Lower leg skin (tissue), 3 donors: ENCODE results near the gene HOXC6.

Experiments
- CTCF ChIP-seq, 3 donors: fragments of 450-650 bp; IDR thresholded peaks; one replicate each; pipeline ENCODE4 v1.5.1; 2016; ENCODE audit warnings: antibody characterized with exemption in 3 of 3, mild to moderate bottlenecking in 3 of 3, moderate library complexity in 2 of 3
- POLR2A ChIP-seq, 2 donors: fragments of 450-650 bp; IDR thresholded peaks; one replicate each; pipeline ENCODE4 v1.6.1; 2016 to 2017; ENCODE audit warnings: antibody characterized with exemption in 2 of 2, mild to moderate bottlenecking in 1 of 2, moderate library complexity in 1 of 2

- TF ChIP-seq CTCF (IDR thresholded peaks at IDR 0.05): no peak
- TF ChIP-seq POLR2A (IDR thresholded peaks at IDR 0.05): no peak
These were observed 19.7 kb downstream of the HOXC6 start for GRCh38 chr12:54047964-54048303.
